ENCODE data around the gene ARHGAP35. TPM values are rescaled to one million over a fixed set of nuclear protein-coding genes. Genes with fewer than 3 reads are reported as not detected.
"Not testable (repeated sequence)": the region's sequence is repeated elsewhere in the genome, so short reads cannot be mapped to it uniquely, and the experiment has no call there.

The ARHGAP35 gene
- total and polyA plus RNA-seq, 2 donors = 8.8 to 9.0 TPM

GRCh38 chr19:46875234-46875633 lies 14.4 kb downstream of the ARHGAP35 start:
- H3K9me3 ChIP-seq (ENCODE audit: control insufficient read depth in 2 of 2, insufficient read depth in 1 of 2, low read length in 1 of 2) = no peaks in the 10 kb centered on the region
- 81% methylated on average over 4 of the region's 4 CpGs for WGBS
- H3K4me1 ChIP-seq (ENCODE audit: control insufficient read depth in 2 of 2, insufficient read depth in 2 of 2, low read length in 2 of 2) = no peaks in the 10 kb centered on the region
- no peak overlapping the region for H3K27ac ChIP-seq (ENCODE audit: low read depth in 1 of 2, low read length in 1 of 2)
- no peak overlapping the region for H3K4me3 ChIP-seq (ENCODE audit: low read length in 2 of 2)
- no peaks in the 10 kb centered on the region for H3K27me3 ChIP-seq (ENCODE audit: control insufficient read depth in 2 of 2, insufficient read depth in 1 of 2, low read length in 1 of 2)
- no peak for DNase-seq (ENCODE audit: low read depth in 6 of 9, low spot score in 9 of 9)
- H3K36me3 ChIP-seq (ENCODE audit: control insufficient read depth in 2 of 2, insufficient read depth in 2 of 2, low read length in 1 of 2) = peaks cover 1 to 10% of the 10 kb centered on the region in 2 donors

GRCh38 chr19:46875657-46876056 lies 14.9 kb downstream of the ARHGAP35 start:
- H3K9me3 ChIP-seq (ENCODE audit: control insufficient read depth in 2 of 2, insufficient read depth in 1 of 2, low read length in 1 of 2) = no peaks in the 10 kb centered on the region
- no peaks in the 10 kb centered on the region for H3K4me1 ChIP-seq (ENCODE audit: control insufficient read depth in 2 of 2, insufficient read depth in 2 of 2, low read length in 2 of 2)
- H3K4me3 ChIP-seq (ENCODE audit: low read length in 2 of 2) = no peak overlapping the region
- H3K27me3 ChIP-seq (ENCODE audit: control insufficient read depth in 2 of 2, insufficient read depth in 1 of 2, low read length in 1 of 2) = no peaks in the 10 kb centered on the region
- H3K36me3 ChIP-seq (ENCODE audit: control insufficient read depth in 2 of 2, insufficient read depth in 2 of 2, low read length in 1 of 2) = peaks cover 2 to 10% of the 10 kb centered on the region in 2 donors
- 98% methylated on average over 6 of the region's 6 CpGs for WGBS
- no peak overlapping the region for H3K27ac ChIP-seq (ENCODE audit: low read depth in 1 of 2, low read length in 1 of 2)
- DNase-seq (ENCODE audit: low read depth in 6 of 9, low spot score in 9 of 9) = no peak

GRCh38 chr19:46878613-46879375 lies 18.0 kb downstream of the ARHGAP35 start:
- H3K4me1 ChIP-seq (ENCODE audit: control insufficient read depth in 2 of 2, insufficient read depth in 2 of 2, low read length in 2 of 2) = no peaks in the 10 kb centered on the region
- 98% methylated on average over 9 of the region's 9 CpGs for WGBS
- H3K36me3 ChIP-seq (ENCODE audit: control insufficient read depth in 2 of 2, insufficient read depth in 2 of 2, low read length in 1 of 2) = peaks cover 2 to 10% of the 10 kb centered on the region in 2 donors
- H3K4me3 ChIP-seq (ENCODE audit: low read length in 2 of 2) = no peak overlapping the region
- no peaks in the 10 kb centered on the region for H3K27me3 ChIP-seq (ENCODE audit: control insufficient read depth in 2 of 2, insufficient read depth in 1 of 2, low read length in 1 of 2)
- no peak for DNase-seq (ENCODE audit: low read depth in 6 of 9, low spot score in 9 of 9)
- no peak overlapping the region for H3K27ac ChIP-seq (ENCODE audit: low read depth in 1 of 2, low read length in 1 of 2)
- no peaks in the 10 kb centered on the region for H3K9me3 ChIP-seq (ENCODE audit: control insufficient read depth in 2 of 2, insufficient read depth in 1 of 2, low read length in 1 of 2)

DNA sequence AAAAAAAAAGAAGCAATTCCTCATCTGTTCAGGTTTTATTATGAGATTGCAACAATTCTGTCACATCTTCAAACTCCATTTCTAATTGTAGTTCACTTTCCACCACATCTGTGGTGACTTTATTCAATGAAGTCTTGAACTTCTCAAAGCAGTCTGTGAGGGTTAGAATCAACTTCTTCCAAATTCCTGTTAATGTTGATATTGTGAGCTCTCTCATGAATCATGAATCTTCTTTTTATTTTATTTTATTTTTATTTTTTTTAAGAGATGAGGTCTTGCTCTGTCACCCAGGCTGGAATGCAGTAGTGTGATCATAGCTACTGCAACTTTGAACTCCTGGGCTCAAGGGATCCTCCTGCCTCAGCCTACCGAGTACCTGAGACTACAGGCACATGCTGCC lies 19.6 kb downstream of the ARHGAP35 start:
- Histone ChIP-seq H3K4me3 (ENCODE audit: low read length in 2 of 2) (no peak overlapping the region), H3K36me3 (ENCODE audit: control insufficient read depth in 2 of 2, insufficient read depth in 2 of 2, low read length in 1 of 2) (peaks cover 2 to 10% of the 10 kb centered on the region in 2 donors), H3K27me3 (ENCODE audit: control insufficient read depth in 2 of 2, insufficient read depth in 1 of 2, low read length in 1 of 2) (no peaks in the 10 kb centered on the region), H3K4me1 (ENCODE audit: control insufficient read depth in 2 of 2, insufficient read depth in 2 of 2, low read length in 2 of 2) (no peaks in the 10 kb centered on the region), H3K27ac (ENCODE audit: low read depth in 1 of 2, low read length in 1 of 2) (no peak overlapping the region), H3K9me3 (ENCODE audit: control insufficient read depth in 2 of 2, insufficient read depth in 1 of 2, low read length in 1 of 2) (no peaks in the 10 kb centered on the region)
- DNase-seq (ENCODE audit: low read depth in 6 of 9, low spot score in 9 of 9) = no peak
- 98% methylated on average over 1 of the region's 1 CpG for WGBS

- no peak overlapping the region for H3K27ac ChIP-seq (ENCODE audit: low read depth in 1 of 2, low read length in 1 of 2)
- no peaks in the 10 kb centered on the region for H3K27me3 ChIP-seq (ENCODE audit: control insufficient read depth in 2 of 2, insufficient read depth in 1 of 2, low read length in 1 of 2)
- 98% methylated on average over 4 of the region's 4 CpGs for WGBS
- H3K9me3 ChIP-seq (ENCODE audit: control insufficient read depth in 2 of 2, insufficient read depth in 1 of 2, low read length in 1 of 2) = no peaks in the 10 kb centered on the region
- H3K4me1 ChIP-seq (ENCODE audit: control insufficient read depth in 2 of 2, insufficient read depth in 2 of 2, low read length in 2 of 2) = no peaks in the 10 kb centered on the region
- H3K4me3 ChIP-seq (ENCODE audit: low read length in 2 of 2) = no peak overlapping the region
- H3K36me3 ChIP-seq (ENCODE audit: control insufficient read depth in 2 of 2, insufficient read depth in 2 of 2, low read length in 1 of 2) = peaks cover 2 to 4% of the 10 kb centered on the region in 2 donors
- DNase-seq (ENCODE audit: low read depth in 6 of 9, low spot score in 9 of 9) = no peak
These were observed 20.3 kb downstream of the ARHGAP35 start for GRCh38 chr19:46881092-46881491.

DNA sequence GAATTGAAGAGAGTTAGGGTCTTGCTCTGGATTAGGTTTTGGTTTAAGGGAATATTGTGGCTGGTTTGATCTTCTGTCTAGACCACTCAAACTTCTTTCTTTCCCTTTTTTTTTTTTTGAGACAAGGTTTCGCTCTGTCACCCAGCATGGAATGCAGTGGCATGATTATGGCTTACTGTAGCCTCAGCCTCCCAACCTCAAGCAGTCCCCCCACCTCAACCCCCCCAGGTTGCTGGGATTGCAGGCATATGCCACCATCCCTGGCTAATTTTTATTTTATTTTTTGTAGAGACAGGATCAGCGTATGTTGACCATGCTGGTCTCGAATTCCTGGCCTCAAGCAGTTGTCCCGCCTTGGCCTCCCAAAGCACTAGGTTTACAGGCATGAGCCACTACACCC lies 21.2 kb downstream of the ARHGAP35 start:
- Histone ChIP-seq H3K27me3 (ENCODE audit: control insufficient read depth in 2 of 2, insufficient read depth in 1 of 2, low read length in 1 of 2) (no peaks in the 10 kb centered on the region), H3K4me1 (ENCODE audit: control insufficient read depth in 2 of 2, insufficient read depth in 2 of 2, low read length in 2 of 2) (no peaks in the 10 kb centered on the region), H3K4me3 (ENCODE audit: low read length in 2 of 2) (no peak overlapping the region), H3K36me3 (ENCODE audit: control insufficient read depth in 2 of 2, insufficient read depth in 2 of 2, low read length in 1 of 2) (peaks cover 2% of the 10 kb centered on the region in 2 donors), H3K27ac (ENCODE audit: low read depth in 1 of 2, low read length in 1 of 2) (no peak overlapping the region), H3K9me3 (ENCODE audit: control insufficient read depth in 2 of 2, insufficient read depth in 1 of 2, low read length in 1 of 2) (no peaks in the 10 kb centered on the region)
- WGBS = 98% methylated on average over 4 of the region's 4 CpGs
- DNase-seq (ENCODE audit: low read depth in 6 of 9, low spot score in 9 of 9) = no peak

- H3K27ac ChIP-seq (ENCODE audit: low read depth in 1 of 2, low read length in 1 of 2); H3K36me3 ChIP-seq (ENCODE audit: control insufficient read depth in 2 of 2, insufficient read depth in 2 of 2, low read length in 1 of 2); H3K4me3 ChIP-seq (ENCODE audit: low read length in 2 of 2); H3K4me1 ChIP-seq (ENCODE audit: control insufficient read depth in 2 of 2, insufficient read depth in 2 of 2, low read length in 2 of 2); DNase-seq (ENCODE audit: low read depth in 6 of 9, low spot score in 9 of 9); H3K27me3 ChIP-seq (ENCODE audit: control insufficient read depth in 2 of 2, insufficient read depth in 1 of 2, low read length in 1 of 2); H3K9me3 ChIP-seq (ENCODE audit: control insufficient read depth in 2 of 2, insufficient read depth in 1 of 2, low read length in 1 of 2): not testable (repeated sequence)
- 95% methylated on average over 4 of the region's 4 CpGs for WGBS
These were observed 22.0 kb downstream of the ARHGAP35 start for GRCh38 chr19:46882751-46883150.

DNA sequence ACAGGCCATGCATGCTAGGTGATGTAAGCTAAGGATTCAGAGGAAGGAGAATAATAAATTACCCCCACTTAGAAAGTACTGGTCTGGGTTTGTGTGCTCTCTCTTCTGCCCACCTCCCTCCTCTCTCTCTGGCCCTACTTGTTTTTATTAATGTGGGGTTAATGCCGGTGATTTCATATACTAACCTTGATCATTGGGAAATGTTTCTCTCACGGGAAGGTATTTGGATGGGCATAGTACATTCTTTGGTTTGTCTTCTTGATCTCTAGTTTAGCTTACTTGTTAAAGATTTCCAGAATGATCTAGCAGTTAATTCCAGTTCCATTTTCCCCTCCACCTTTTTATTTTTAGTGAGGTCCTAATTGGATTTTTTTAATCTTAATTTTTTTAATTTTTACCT lies 24.6 kb downstream of the ARHGAP35 start:
- H3K4me1 ChIP-seq (ENCODE audit: control insufficient read depth in 2 of 2, insufficient read depth in 2 of 2, low read length in 2 of 2) = no peaks in the 10 kb centered on the region
- no peak overlapping the region for H3K27ac ChIP-seq (ENCODE audit: low read depth in 1 of 2, low read length in 1 of 2)
- no peak overlapping the region for H3K4me3 ChIP-seq (ENCODE audit: low read length in 2 of 2)
- H3K9me3 ChIP-seq (ENCODE audit: control insufficient read depth in 2 of 2, insufficient read depth in 1 of 2, low read length in 1 of 2) = no peaks in the 10 kb centered on the region
- 98% methylated on average over 2 of the region's 2 CpGs for WGBS
- no peaks in the 10 kb centered on the region for H3K36me3 ChIP-seq (ENCODE audit: control insufficient read depth in 2 of 2, insufficient read depth in 2 of 2, low read length in 1 of 2)
- H3K27me3 ChIP-seq (ENCODE audit: control insufficient read depth in 2 of 2, insufficient read depth in 1 of 2, low read length in 1 of 2) = no peaks in the 10 kb centered on the region
- DNase-seq (ENCODE audit: low read depth in 6 of 9, low spot score in 9 of 9) = no peak

DNA sequence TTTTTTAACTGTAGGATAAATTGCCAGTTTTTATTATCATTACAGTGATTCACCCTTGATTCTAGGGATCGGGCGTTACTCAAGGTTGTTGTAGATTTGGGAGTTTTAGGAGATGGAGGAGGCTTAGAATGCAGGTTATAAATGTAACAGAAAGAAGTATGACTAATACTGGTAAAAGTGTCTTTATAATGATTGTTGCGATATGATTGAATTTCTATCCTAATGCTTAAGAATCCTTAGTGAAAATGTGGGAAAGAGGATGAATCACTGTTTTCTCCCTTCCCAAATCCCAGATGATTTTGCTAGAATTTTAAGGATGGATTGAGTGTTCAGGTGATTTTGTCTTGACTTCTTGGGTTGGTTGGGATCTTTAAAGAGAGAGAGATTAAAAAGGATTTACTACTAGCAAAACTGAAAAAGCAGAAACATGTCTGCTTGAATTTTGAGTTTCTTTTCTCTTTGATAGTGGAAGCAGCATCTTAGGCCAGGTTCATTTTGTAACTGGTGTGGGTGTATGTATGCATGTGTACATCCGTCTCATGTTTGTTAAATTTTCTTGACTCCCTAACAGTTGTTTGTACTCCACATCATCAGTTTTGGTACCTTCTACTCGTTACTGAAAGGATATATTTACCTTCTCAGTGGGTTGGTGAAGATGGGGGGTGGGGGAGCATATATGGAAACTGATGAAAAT lies 25.9 kb downstream of the ARHGAP35 start:
- H3K9me3 ChIP-seq (ENCODE audit: control insufficient read depth in 2 of 2, insufficient read depth in 1 of 2, low read length in 1 of 2) = no peaks in the 10 kb centered on the region
- no peak overlapping the region for H3K27ac ChIP-seq (ENCODE audit: low read depth in 1 of 2, low read length in 1 of 2)
- no peaks in the 10 kb centered on the region for H3K36me3 ChIP-seq (ENCODE audit: control insufficient read depth in 2 of 2, insufficient read depth in 2 of 2, low read length in 1 of 2)
- DNase-seq (ENCODE audit: low read depth in 6 of 9, low spot score in 9 of 9) = no peak
- H3K27me3 ChIP-seq (ENCODE audit: control insufficient read depth in 2 of 2, insufficient read depth in 1 of 2, low read length in 1 of 2) = no peaks in the 10 kb centered on the region
- H3K4me3 ChIP-seq (ENCODE audit: low read length in 2 of 2) = no peak overlapping the region
- 96% methylated on average over 5 of the region's 5 CpGs for WGBS
- H3K4me1 ChIP-seq (ENCODE audit: control insufficient read depth in 2 of 2, insufficient read depth in 2 of 2, low read length in 2 of 2) = no peaks in the 10 kb centered on the region
